SU-DHL-6 (cell line): ENCODE measurements around the gene PDE4B.

Experiments used
- EZH2phosphoT487 ChIP-seq: fragments of 200-600 bp; sonication (generic), shearing (Covaris generic); conservative IDR thresholded peaks from 2 replicates; pipeline ENCODE4 v1.6.1; 2018; ENCODE audit warnings: mild to moderate bottlenecking, antibody characterized with exemption, low read length, moderate library complexity, mixed read lengths
- TF ChIP-seq, protein P1 (sequence below): fragments of 200-600 bp; sonication (generic); IDR thresholded peaks from one replicate; pipeline ENCODE4 v1.5.1; 2017; ENCODE audit warnings: antibody characterized with exemption, mild to moderate bottlenecking, low read length, moderate library complexity; ENCODE audit not compliant: insufficient read depth, poor library complexity, severe bottlenecking

DNA sequence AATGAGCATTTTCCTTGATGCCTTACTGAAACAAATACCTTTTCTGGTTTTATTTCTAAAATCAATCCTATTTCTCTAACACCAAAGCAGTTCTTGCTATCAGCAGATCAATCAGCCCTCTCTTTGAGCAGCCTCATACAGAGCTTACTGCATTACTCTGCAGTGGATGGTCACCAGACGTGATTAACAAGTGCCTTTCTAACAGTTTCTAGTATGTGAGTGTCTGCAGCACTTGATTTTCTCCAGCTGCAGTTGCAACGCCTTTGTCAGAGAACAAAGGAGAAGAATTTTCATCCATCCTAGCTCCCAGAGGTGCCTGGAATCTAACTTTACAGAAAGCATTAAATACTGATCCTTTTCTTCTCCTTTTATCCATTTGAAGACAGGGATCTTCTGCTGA lies 563.9 kb downstream of the PDE4B start:
- TF ChIP-seq, protein P1, sequence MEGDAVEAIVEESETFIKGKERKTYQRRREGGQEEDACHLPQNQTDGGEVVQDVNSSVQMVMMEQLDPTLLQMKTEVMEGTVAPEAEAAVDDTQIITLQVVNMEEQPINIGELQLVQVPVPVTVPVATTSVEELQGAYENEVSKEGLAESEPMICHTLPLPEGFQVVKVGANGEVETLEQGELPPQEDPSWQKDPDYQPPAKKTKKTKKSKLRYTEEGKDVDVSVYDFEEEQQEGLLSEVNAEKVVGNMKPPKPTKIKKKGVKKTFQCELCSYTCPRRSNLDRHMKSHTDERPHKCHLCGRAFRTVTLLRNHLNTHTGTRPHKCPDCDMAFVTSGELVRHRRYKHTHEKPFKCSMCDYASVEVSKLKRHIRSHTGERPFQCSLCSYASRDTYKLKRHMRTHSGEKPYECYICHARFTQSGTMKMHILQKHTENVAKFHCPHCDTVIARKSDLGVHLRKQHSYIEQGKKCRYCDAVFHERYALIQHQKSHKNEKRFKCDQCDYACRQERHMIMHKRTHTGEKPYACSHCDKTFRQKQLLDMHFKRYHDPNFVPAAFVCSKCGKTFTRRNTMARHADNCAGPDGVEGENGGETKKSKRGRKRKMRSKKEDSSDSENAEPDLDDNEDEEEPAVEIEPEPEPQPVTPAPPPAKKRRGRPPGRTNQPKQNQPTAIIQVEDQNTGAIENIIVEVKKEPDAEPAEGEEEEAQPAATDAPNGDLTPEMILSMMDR = no peak
- TF ChIP-seq EZH2phosphoT487 = no peak
